GM18511 (cell line): ENCODE results near the gene APBB1.
"Not testable (repeated sequence)": the region's sequence is repeated elsewhere in the genome, so short reads cannot be mapped to it uniquely, and the experiment has no call there.

Experiments used
- ATAC-seq: cut with Tn5 transposase; IDR thresholded peaks from one replicate; pipeline ENCODE4 v1.9.1; 2021; ENCODE audit warnings: mild to moderate bottlenecking, moderate library complexity; ENCODE audit not compliant: unreplicated experiment

Gene APBB1

GRCh38 chr11:6393989-6394670, 24.8 kb downstream of the APBB1 start:
- no peak for ATAC-seq

DNA sequence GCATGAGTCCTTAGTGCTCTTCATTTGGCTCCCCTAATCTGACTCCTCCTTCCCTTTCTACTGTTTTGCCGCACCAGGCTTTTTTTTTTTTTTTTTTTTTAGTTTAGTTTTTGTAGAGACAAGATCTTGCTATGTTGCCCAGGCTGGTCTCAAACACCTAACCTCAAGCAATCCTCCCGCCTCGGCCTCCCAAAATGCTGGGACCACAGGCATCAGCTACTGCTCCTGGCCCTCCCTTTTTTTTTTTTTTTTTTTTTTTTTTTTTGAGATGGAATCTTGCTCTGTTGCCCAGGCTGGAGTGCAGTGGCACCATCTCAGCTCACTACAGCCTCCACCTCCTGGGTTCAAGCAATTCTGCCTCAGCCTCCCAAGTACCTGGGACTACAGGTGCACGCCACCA, 26.6 kb downstream of the APBB1 start:
- ATAC-seq: not testable (repeated sequence)

DNA sequence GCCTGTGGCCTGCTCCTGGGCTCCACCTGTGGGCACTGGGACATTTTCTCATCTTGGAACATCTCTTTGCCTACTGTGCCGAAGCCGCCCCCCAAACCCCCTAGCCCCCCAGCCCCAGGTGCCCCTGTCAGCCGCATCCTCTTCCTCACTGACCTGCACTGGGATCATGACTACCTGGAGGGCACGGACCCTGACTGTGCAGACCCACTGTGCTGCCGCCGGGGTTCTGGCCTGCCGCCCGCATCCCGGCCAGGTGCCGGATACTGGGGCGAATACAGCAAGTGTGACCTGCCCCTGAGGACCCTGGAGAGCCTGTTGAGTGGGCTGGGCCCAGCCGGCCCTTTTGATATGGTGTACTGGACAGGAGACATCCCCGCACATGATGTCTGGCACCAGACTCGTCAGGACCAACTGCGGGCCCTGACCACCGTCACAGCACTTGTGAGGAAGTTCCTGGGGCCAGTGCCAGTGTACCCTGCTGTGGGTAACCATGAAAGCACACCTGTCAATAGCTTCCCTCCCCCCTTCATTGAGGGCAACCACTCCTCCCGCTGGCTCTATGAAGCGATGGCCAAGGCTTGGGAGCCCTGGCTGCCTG, 27.3 kb downstream of the APBB1 start:
- ATAC-seq: no peak

DNA sequence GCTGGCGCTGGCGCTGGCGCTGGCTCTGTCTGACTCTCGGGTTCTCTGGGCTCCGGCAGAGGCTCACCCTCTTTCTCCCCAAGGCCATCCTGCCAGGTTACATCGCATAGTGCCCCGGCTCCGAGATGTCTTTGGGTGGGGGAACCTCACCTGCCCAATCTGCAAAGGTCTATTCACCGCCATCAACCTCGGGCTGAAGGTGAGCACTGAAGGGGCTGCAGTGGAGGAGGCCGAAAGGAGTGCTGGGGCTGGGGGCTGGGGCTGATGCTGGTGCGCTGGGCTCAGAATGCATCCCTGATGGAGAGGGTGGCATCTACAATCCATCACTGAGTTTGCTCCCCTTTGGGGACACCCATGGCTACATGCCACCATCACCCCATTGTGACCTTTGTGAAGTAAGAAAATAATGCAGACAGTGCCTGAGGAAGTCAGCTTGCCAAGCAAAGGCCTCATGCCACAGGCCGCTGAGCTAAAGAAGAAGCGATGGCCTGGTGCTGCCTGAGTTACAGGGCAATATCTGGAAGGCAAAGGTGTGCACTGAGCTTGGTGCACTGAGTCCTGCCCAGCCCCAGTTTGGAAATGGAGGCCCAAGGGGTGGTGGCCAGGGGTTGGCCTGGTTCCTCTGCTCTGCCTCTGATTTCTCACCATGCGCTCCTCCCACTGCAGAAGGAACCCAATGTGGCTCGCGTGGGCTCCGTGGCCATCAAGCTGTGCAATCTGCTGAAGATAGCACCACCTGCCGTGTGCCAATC, 28.0 kb downstream of the APBB1 start:
- ATAC-seq: peak; percentile 9

DNA sequence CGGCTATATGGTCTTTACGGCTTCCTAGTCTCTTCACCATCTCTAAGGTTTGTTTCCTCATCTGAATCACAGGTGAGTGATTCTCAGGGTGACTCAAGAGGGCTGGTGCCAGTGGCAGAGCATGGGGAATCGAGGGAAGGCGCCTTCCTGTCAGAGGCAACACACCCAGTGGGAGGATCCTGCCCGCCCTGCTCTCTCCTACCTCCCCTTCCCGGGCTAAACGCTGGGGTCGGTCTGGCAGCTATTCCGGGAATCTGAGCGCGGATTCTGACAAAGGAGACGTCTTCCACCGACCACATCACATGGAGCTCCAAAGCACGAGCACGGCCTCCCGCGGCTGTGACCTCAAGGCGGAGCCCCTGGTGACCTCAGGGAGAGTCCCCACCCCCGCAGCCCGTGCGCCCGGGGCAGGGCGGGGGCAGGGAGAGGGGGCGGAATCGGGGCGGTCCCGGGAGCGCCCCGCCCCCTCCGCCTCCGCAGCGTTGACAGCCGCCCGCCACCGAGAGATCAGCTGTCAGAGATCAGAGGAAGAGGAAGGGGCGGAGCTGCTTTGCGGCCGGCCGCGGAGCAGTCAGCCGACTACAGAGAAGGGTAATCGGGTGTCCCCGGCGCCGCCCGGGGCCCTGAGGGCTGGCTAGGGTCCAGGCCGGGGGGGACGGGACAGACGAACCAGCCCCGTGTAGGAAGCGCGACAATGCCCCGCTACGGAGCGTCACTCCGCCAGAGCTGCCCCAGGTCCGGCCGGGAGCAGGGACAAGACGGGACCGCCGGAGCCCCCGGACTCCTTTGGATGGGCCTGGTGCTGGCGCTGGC, 28.8 kb downstream of the APBB1 start, which contains the start of gene SMPD1:
SMPD1 (plus strand) TSS at position 570 of the 813 bp plus-strand sequence; CDS start at position 695, 125 bp downstream.
- ATAC-seq: peak; percentile 95

DNA sequence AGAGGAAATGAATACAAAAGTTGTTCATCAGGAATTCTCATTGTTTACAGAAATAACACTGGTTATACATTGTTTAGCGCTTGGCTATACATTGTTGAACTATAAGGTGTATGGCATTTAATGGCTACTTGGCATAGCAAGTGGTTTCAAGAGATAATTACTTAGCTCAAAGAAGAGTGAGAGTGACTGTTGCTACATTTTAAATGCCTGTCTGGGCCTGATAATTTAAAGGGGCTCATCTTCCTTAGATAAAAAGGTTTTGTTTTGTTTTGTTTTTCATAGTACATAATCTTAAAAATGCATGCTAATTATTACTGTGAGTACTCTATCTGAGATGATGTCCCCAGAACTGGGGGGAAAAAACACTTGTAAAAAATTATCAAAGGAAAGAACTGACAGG, 30.1 kb downstream of the APBB1 start:
- ATAC-seq: no peak

DNA sequence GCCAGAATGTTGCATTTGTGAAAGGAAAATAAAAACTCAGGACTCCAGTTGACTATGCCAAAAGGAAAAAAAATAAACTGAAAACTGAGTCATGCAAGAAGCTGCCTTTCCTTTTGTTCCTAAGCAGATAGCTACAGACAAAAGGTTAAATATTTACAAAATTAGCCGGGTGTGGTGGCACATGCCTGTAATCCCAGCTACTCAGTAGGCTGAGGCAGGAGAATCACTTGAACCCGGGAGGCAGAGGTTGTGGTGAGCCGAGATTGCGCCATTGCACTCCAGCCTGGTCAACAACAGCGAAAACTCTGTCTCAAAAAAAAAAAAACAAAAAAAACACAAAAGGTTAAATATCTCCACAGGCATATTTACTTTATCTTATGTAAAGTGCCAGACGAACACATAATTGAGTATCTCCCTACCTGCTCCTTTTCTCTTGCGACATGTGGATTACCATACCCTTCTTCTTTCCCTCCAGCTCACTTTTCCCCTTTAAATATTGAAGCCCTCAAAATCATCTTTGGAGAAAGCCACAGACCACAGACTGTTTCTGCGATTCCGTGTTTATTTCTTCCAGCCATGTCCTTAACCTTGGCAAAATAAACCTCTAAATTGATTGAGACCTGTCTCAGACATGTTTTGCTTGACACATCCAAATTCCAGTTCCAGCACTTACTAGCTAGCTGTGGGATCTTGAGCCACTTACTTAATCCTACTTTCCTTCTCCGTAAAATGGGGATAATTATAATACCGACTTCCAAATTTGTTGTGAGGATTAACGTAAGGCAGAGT, 30.9 kb downstream of the APBB1 start:
- ATAC-seq: no peak

GRCh38 chr11:6385046-6385777, 33.7 kb downstream of the APBB1 start:
- ATAC-seq: no peak

- no peak for ATAC-seq
These were observed 40.3 kb downstream of the APBB1 start for GRCh38 chr11:6378640-6378989.

GRCh38 chr11:6377902-6378639, 40.8 kb downstream of the APBB1 start:
- ATAC-seq: no peak

GRCh38 chr11:6371825-6372224, 47.1 kb downstream of the APBB1 start:
- no peak for ATAC-seq

DNA sequence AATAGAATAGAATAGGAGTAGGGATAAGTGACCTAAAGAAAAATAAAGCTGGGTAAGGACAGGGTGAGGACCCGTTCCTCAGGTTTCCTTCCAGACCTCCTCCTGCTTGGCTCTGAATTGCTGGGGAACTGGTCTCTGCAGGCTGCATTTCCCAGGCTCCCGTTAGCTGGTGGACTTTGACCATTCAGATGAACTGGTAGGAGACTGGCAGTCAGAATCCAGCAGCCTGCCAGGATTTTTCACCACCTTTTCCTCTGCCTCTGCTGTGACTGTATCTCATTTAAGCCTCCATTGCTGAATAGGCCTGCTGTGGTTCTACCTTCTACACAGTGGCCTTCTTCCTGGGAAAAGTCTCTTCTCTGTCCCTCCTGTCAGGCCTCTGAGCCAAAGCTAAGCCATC, 53.2 kb downstream of the APBB1 start:
- ATAC-seq: no peak

DNA sequence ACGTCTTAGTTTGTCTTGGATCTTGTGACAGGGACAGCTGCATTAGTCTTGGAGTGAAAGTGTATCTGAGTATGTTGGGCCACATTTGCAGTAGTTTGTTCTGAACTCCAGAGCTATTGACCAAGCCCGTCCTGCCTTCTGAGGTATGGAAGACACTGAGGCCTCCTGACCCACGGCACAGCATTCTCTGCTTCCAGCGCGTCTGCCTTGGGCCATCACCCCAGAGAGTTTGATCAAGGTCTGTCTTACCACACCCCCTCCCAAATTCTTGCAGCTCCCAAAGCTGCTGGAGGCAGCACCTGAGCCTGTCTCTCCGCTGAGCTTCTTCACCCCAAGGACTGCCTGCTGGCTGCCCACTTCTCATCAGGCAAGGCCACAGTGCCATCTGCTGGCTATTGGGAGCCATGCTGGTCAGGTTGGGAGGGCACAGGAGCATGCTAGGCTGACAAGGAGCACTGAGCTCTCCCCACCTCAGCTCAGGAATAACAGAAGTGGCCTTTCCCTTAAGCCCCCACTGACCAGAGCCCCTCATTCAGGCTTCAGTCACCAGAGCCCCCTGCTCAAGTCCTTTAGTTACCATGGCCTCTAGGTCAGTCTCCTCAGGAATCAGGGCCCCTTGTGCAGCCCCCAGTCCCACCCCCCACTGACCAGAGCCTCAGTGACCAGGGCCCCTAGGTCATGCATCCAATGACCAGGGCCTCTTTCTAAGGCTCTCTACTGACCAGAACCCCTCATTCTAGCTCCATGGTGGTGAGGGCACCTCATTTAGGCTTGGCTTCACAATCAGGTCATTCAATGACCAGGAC, 55.8 kb downstream of the APBB1 start:
- peak; percentile 96 for ATAC-seq

- no peak for ATAC-seq
These were observed 56.6 kb downstream of the APBB1 start for GRCh38 chr11:6362185-6362872.

GRCh38 chr11:6360183-6360582, 58.7 kb downstream of the APBB1 start:
- no peak for ATAC-seq

DNA sequence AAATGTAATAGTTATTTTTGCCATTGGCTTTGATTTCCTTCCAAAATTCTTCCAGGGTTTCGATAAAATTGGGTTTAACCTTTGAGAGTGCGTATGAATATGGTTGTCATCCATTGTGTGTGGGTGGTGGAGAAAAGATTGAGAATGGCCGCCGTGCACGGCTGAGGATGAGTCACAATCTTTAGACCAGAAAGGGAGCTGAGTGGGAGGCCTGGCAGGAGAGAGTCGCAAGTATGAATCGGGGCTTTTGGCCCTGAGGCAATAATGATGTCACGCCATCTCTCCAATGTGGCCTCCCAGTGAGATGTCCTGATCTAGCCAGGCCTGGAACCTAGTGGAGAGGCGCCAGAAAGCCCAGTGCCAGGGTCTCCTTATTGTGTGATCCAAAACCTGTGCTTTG, 61.7 kb downstream of the APBB1 start:
- no peak for ATAC-seq

- no peak for ATAC-seq
These were observed 62.3 kb downstream of the APBB1 start for GRCh38 chr11:6356503-6357055.
